Mucosa of rectum (tissue), 2 donors: ENCODE results near the gene CSNK1A1L.

Experiments
- H3K27ac ChIP-seq, 2 donors: one replicate each; pipeline ENCODE4 v1.7.0; 2013; ENCODE audit warnings: inconsistent platforms in 2 of 2, low read depth in 2 of 2, low read length in 2 of 2
- H3K27me3 ChIP-seq, 2 donors: one replicate each; pipeline ENCODE4 v1.7.0; 2013; ENCODE audit warnings: low read length in 2 of 2; ENCODE audit not compliant: control insufficient read depth in 2 of 2, insufficient read depth in 2 of 2
- H3K36me3 ChIP-seq, 2 donors: one replicate each; pipeline ENCODE4 v1.7.0; 2013; ENCODE audit warnings: low read length in 2 of 2; ENCODE audit not compliant: control insufficient read depth in 2 of 2, insufficient read depth in 2 of 2
- H3K4me1 ChIP-seq, 2 donors: one replicate each; pipeline ENCODE4 v1.7.0; 2013; ENCODE audit warnings: low read length in 2 of 2, mild to moderate bottlenecking in 1 of 2; ENCODE audit not compliant: control insufficient read depth in 2 of 2, insufficient read depth in 2 of 2
- H3K4me3 ChIP-seq, 2 donors: one replicate each; pipeline ENCODE4 v1.7.0; 2013; ENCODE audit warnings: low read length in 2 of 2
- H3K9ac ChIP-seq, 2 donors: one replicate each; pipeline ENCODE4 v1.7.0; 2013; ENCODE audit warnings: low read length in 2 of 2, low read depth in 1 of 2, mild to moderate bottlenecking in 1 of 2
- H3K9me3 ChIP-seq, 2 donors: one replicate each; pipeline ENCODE4 v1.7.0; 2013; ENCODE audit warnings: low read length in 2 of 2; ENCODE audit not compliant: control insufficient read depth in 2 of 2
- donor health status: healthy.
- donor health status: Normal muscosa, but diverticular disease.

CSNK1A1L gene

GRCh38 chr13:37090912-37091311, 14.6 kb downstream of the CSNK1A1L start:
- no peaks in the 10 kb centered on the region for H3K4me1 ChIP-seq
- H3K36me3 ChIP-seq = no peaks in the 10 kb centered on the region
- no peaks in the 10 kb centered on the region for H3K9me3 ChIP-seq
- no peak overlapping the region for H3K4me3 ChIP-seq
- no peak overlapping the region for H3K9ac ChIP-seq
- H3K27me3 ChIP-seq = no peaks in the 10 kb centered on the region
- no peak overlapping the region for H3K27ac ChIP-seq

GRCh38 chr13:37089495-37089894, 16.0 kb downstream of the CSNK1A1L start:
- Histone ChIP-seq H3K27ac (no peak overlapping the region), H3K4me1 (no peaks in the 10 kb centered on the region), H3K9ac (no peak overlapping the region), H3K27me3 (no peaks in the 10 kb centered on the region), H3K4me3 (no peak overlapping the region), H3K9me3 (no peaks in the 10 kb centered on the region), H3K36me3 (no peaks in the 10 kb centered on the region)

- no peak overlapping the region for H3K27ac ChIP-seq
- H3K4me1 ChIP-seq = no peaks in the 10 kb centered on the region
- H3K4me3 ChIP-seq = no peak overlapping the region
- no peak overlapping the region for H3K9ac ChIP-seq
- no peaks in the 10 kb centered on the region for H3K36me3 ChIP-seq
- no peaks in the 10 kb centered on the region for H3K27me3 ChIP-seq
- H3K9me3 ChIP-seq = no peaks in the 10 kb centered on the region
Observed at GRCh38 chr13:37087486-37087885, 18.0 kb downstream of the CSNK1A1L start.

GRCh38 chr13:37085606-37086005, 19.9 kb downstream of the CSNK1A1L start:
- H3K9me3 ChIP-seq = no peaks in the 10 kb centered on the region
- H3K9ac ChIP-seq = no peak overlapping the region
- no peak overlapping the region for H3K27ac ChIP-seq
- no peaks in the 10 kb centered on the region for H3K36me3 ChIP-seq
- no peaks in the 10 kb centered on the region for H3K4me1 ChIP-seq
- no peak overlapping the region for H3K4me3 ChIP-seq
- no peaks in the 10 kb centered on the region for H3K27me3 ChIP-seq

- no peak overlapping the region for H3K4me3 ChIP-seq
- H3K9ac ChIP-seq = no peak overlapping the region
- H3K27me3 ChIP-seq = no peaks in the 10 kb centered on the region
- H3K36me3 ChIP-seq = no peaks in the 10 kb centered on the region
- H3K27ac ChIP-seq = no peak overlapping the region
- H3K9me3 ChIP-seq = no peaks in the 10 kb centered on the region
- no peaks in the 10 kb centered on the region for H3K4me1 ChIP-seq
Observed at GRCh38 chr13:37076818-37077217, 28.6 kb downstream of the CSNK1A1L start.

- Histone ChIP-seq H3K9me3 (no peaks in the 10 kb centered on the region), H3K4me1 (no peaks in the 10 kb centered on the region), H3K27me3 (no peaks in the 10 kb centered on the region), H3K36me3 (no peaks in the 10 kb centered on the region), H3K27ac (no peak overlapping the region), H3K9ac (no peak overlapping the region), H3K4me3 (no peak overlapping the region)
Observed at GRCh38 chr13:37075164-37075563, 30.3 kb downstream of the CSNK1A1L start.

- H3K4me3 ChIP-seq = no peak overlapping the region
- H3K27me3 ChIP-seq = no peaks in the 10 kb centered on the region
- no peaks in the 10 kb centered on the region for H3K36me3 ChIP-seq
- no peak overlapping the region for H3K9ac ChIP-seq
- H3K9me3 ChIP-seq = no peaks in the 10 kb centered on the region
- H3K4me1 ChIP-seq = no peaks in the 10 kb centered on the region
- H3K27ac ChIP-seq = no peak overlapping the region
Observed at GRCh38 chr13:37074703-37075102, 30.8 kb downstream of the CSNK1A1L start.

- H3K27me3 ChIP-seq = no peaks in the 10 kb centered on the region
- H3K36me3 ChIP-seq = no peaks in the 10 kb centered on the region
- no peak overlapping the region for H3K9ac ChIP-seq
- H3K27ac ChIP-seq = no peak overlapping the region
- no peaks in the 10 kb centered on the region for H3K4me1 ChIP-seq
- H3K9me3 ChIP-seq = no peaks in the 10 kb centered on the region
- H3K4me3 ChIP-seq = no peak overlapping the region
Observed at GRCh38 chr13:37072024-37072423, 33.4 kb downstream of the CSNK1A1L start.

- Histone ChIP-seq H3K27ac (no peak overlapping the region), H3K4me1 (no peaks in the 10 kb centered on the region), H3K9ac (no peak overlapping the region), H3K9me3 (no peaks in the 10 kb centered on the region), H3K36me3 (no peaks in the 10 kb centered on the region), H3K27me3 (no peaks in the 10 kb centered on the region), H3K4me3 (no peak overlapping the region)
Observed at GRCh38 chr13:37070956-37071355, 34.5 kb downstream of the CSNK1A1L start.

GRCh38 chr13:37070145-37070695, 35.2 kb downstream of the CSNK1A1L start:
- Histone ChIP-seq H3K4me1 (no peaks in the 10 kb centered on the region), H3K9me3 (no peaks in the 10 kb centered on the region), H3K27me3 (no peaks in the 10 kb centered on the region), H3K27ac (no peak overlapping the region), H3K9ac (no peak overlapping the region), H3K4me3 (no peak overlapping the region), H3K36me3 (no peaks in the 10 kb centered on the region)

GRCh38 chr13:37069597-37070103, 35.8 kb downstream of the CSNK1A1L start:
- Histone ChIP-seq H3K27ac (no peak overlapping the region), H3K9me3 (no peaks in the 10 kb centered on the region), H3K36me3 (no peaks in the 10 kb centered on the region), H3K4me3 (no peak overlapping the region), H3K9ac (no peak overlapping the region), H3K4me1 (no peaks in the 10 kb centered on the region), H3K27me3 (no peaks in the 10 kb centered on the region)
